DND-41 (cell line): ENCODE measurements around the gene XKR7.

Experiments
- EZH2 ChIP-seq: IDR thresholded peaks from 3 replicates; pipeline ENCODE4 v1.6.1; 2012; ENCODE audit warnings: borderline replicate concordance, low read depth, mild to moderate bottlenecking, moderate library complexity, low read length, inconsistent platforms; ENCODE audit not compliant: severe bottlenecking
- TF ChIP-seq, protein P1 (sequence below): IDR thresholded peaks from 2 replicates; pipeline ENCODE4 v1.5.1; 2012; ENCODE audit warnings: borderline replicate concordance, low read length, moderate library complexity, mild to moderate bottlenecking; ENCODE audit not compliant: poor library complexity, severe bottlenecking; ENCODE audit errors: extremely low read depth

DNA sequence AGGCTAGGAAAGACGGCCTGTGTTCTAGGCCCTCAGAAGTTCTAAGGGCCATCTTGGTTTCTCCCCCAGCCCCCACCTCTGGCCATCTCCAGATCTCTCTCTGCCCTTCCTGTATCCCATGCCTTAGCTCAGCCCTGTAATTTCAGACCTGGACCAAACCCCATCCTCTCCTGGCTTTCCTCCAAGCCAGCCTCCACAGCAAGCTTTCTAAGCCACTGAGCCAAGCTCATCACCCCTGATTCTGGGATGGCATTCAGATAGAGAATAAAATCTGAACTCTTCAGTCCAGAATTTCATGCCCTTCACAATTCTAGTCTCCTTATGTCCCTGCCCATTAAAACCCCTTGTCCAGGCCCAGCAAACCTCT is 23.4 kb downstream of the XKR7 start:
- TF ChIP-seq, protein P1, sequence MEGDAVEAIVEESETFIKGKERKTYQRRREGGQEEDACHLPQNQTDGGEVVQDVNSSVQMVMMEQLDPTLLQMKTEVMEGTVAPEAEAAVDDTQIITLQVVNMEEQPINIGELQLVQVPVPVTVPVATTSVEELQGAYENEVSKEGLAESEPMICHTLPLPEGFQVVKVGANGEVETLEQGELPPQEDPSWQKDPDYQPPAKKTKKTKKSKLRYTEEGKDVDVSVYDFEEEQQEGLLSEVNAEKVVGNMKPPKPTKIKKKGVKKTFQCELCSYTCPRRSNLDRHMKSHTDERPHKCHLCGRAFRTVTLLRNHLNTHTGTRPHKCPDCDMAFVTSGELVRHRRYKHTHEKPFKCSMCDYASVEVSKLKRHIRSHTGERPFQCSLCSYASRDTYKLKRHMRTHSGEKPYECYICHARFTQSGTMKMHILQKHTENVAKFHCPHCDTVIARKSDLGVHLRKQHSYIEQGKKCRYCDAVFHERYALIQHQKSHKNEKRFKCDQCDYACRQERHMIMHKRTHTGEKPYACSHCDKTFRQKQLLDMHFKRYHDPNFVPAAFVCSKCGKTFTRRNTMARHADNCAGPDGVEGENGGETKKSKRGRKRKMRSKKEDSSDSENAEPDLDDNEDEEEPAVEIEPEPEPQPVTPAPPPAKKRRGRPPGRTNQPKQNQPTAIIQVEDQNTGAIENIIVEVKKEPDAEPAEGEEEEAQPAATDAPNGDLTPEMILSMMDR: no peak
- TF ChIP-seq EZH2: no peak
